ENCODE data around the gene SPOP.

SPOP gene

DNA sequence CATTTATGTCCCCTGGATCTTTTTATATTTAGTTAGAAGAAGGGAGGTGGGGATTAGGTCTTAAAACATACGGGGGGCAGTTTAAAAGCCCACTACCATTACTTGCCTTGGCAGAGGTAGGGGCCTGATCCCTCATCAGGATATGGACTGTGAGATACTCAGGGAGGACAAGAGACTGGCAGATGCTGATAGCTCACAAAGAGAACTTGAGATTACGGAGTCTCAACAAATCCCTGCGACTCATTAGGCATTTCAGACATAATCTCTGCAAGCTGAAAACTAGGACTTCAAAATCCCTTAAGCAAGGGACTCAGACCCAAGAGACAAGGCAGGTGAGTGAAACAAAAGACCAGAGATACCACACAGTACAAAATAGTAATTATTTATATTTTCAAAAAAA, 79.0 kb downstream of the SPOP start:
- no peak overlapping the region for H3K9ac ChIP-seq (ENCODE audit: low read length)
- H3K36me3 ChIP-seq (ENCODE audit: control insufficient read depth, insufficient read depth, low read length): no peaks in the 10 kb centered on the region
- H3K56ac ChIP-seq (ENCODE audit: low read length): no peak overlapping the region
- no peaks in the 10 kb centered on the region for H3K79me1 ChIP-seq (ENCODE audit: low read length)
- H3K23ac ChIP-seq (ENCODE audit: low read length): no peak overlapping the region
- no peak overlapping the region for H4K8ac ChIP-seq (ENCODE audit: low read depth, low read length)
- H3K4ac ChIP-seq (ENCODE audit: low read depth, low read length): no peak overlapping the region
- no peak overlapping the region for H2BK5ac ChIP-seq (ENCODE audit: low read length)
- H3K4me2 ChIP-seq (ENCODE audit: low read length): no peak overlapping the region
- no CpG with 5 or more reads among the region's 3 CpGs for WGBS (ENCODE audit: extremely low coverage, insufficient coverage, low lambda C conversion rate)
- H2BK120ac ChIP-seq (ENCODE audit: low read depth, low read length): no peak overlapping the region
- no peak overlapping the region for H4K5ac ChIP-seq (ENCODE audit: low read length)
- no peak overlapping the region for H3K27ac ChIP-seq (ENCODE audit: low read depth, low read length)
- no peak overlapping the region for H3K18ac ChIP-seq (ENCODE audit: low read length)
- H3K79me2 ChIP-seq (ENCODE audit: control insufficient read depth, insufficient read depth, low read length): no peaks in the 10 kb centered on the region
- no peak for DNase-seq
- no peak overlapping the region for H3K4me3 ChIP-seq (ENCODE audit: low read length)
- no peak overlapping the region for H2BK15ac ChIP-seq (replicated peaks; ENCODE audit: low read depth)
- no peaks in the 10 kb centered on the region for H3K27me3 ChIP-seq (ENCODE audit: insufficient read depth, low read length, poor library complexity)
- H3K4me1 ChIP-seq (ENCODE audit: control insufficient read depth, low read depth, low read length): no peaks in the 10 kb centered on the region
- no peak overlapping the region for H2AK5ac ChIP-seq (ENCODE audit: low read length)

GRCh38 chr17:49597928-49598655, 79.8 kb downstream of the SPOP start:
- no peak overlapping the region for H4K8ac ChIP-seq (ENCODE audit: low read depth, low read length)
- H3K79me2 ChIP-seq (ENCODE audit: control insufficient read depth, insufficient read depth, low read length): no peaks in the 10 kb centered on the region
- no peak overlapping the region for H3K4me2 ChIP-seq (ENCODE audit: low read length)
- H2AK5ac ChIP-seq (ENCODE audit: low read length): no peak overlapping the region
- no peak overlapping the region for H3K27ac ChIP-seq (ENCODE audit: low read depth, low read length)
- no peak for DNase-seq
- no peaks in the 10 kb centered on the region for H3K36me3 ChIP-seq (ENCODE audit: control insufficient read depth, insufficient read depth, low read length)
- H3K4me1 ChIP-seq (ENCODE audit: control insufficient read depth, low read depth, low read length): no peaks in the 10 kb centered on the region
- H3K79me1 ChIP-seq (ENCODE audit: low read length): no peaks in the 10 kb centered on the region
- no peaks in the 10 kb centered on the region for H3K27me3 ChIP-seq (ENCODE audit: insufficient read depth, low read length, poor library complexity)
- H3K4me3 ChIP-seq (ENCODE audit: low read length): no peak overlapping the region
- H3K9ac ChIP-seq (ENCODE audit: low read length): no peak overlapping the region
- H2BK5ac ChIP-seq (ENCODE audit: low read length): no peak overlapping the region
- H3K23ac ChIP-seq (ENCODE audit: low read length): no peak overlapping the region
- no peak overlapping the region for H2BK15ac ChIP-seq (replicated peaks; ENCODE audit: low read depth)
- H3K56ac ChIP-seq (ENCODE audit: low read length): no peak overlapping the region
- H2BK120ac ChIP-seq (ENCODE audit: low read depth, low read length): no peak overlapping the region
- H4K5ac ChIP-seq (ENCODE audit: low read length): no peak overlapping the region
- H3K18ac ChIP-seq (ENCODE audit: low read length): no peak overlapping the region
- H3K4ac ChIP-seq (ENCODE audit: low read depth, low read length): no peak overlapping the region
- no CpG with 5 or more reads among the region's 8 CpGs for WGBS (ENCODE audit: extremely low coverage, insufficient coverage, low lambda C conversion rate)

DNA sequence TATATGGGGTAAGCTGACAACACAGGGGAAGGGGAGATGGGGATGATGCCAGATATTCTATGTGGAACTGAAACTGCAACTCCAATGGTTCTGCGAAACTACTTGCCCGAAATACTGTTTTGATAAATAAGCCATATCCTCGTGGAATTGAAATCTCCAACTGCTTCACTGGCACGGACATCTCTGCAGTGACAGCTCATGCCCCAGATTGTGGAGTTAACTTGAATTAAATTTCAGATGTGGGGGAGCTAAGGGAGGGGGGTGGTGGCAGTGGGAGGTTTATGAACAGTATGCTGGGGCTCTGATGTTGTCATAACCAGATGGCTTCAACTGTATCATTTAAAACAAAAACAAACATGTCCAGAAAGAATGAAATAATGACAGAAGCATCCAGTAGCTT, 80.5 kb downstream of the SPOP start:
- Histone ChIP-seq H4K8ac (ENCODE audit: low read depth, low read length) (no peak overlapping the region), H3K4me3 (ENCODE audit: low read length) (no peak overlapping the region)

DNA sequence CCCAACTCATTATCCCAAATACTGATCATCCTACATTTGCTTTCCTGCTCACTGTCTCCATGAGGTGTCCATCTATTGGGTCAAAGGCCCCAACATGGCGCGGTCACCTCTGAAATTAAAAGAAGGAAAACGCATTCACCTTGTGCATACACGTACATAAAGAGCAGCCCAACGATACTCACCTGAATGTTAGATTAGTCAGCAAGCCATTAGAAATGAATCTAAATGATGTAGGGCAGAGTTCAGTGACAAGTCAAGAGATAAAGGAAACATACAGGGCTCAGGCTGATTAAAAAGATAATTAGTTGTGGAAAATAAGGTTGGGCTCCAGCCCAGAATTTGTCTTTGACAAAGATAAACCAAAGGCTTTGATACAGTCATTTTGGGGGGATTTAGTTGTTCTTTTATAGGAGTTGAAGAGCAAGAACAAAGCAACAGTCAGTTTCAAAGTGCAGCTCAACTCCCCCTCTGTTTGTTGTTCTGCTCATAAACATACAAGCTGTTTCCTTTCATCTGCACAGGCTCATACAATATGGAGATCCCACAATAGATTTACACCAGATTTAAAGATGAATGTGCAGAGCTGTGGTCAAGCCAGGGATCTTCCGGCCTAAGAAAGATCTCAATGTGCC, 81.2 kb downstream of the SPOP start:
- no peak for DNase-seq
- no peaks in the 10 kb centered on the region for H3K27me3 ChIP-seq (ENCODE audit: insufficient read depth, low read length, poor library complexity)
- no peak overlapping the region for H4K8ac ChIP-seq (ENCODE audit: low read depth, low read length)
- no peak overlapping the region for H3K56ac ChIP-seq (ENCODE audit: low read length)
- H3K9ac ChIP-seq (ENCODE audit: low read length): no peak overlapping the region
- H3K23ac ChIP-seq (ENCODE audit: low read length): no peak overlapping the region
- H4K5ac ChIP-seq (ENCODE audit: low read length): no peak overlapping the region
- no peak overlapping the region for H3K4ac ChIP-seq (ENCODE audit: low read depth, low read length)
- no peaks in the 10 kb centered on the region for H3K79me1 ChIP-seq (ENCODE audit: low read length)
- no peaks in the 10 kb centered on the region for H3K79me2 ChIP-seq (ENCODE audit: control insufficient read depth, insufficient read depth, low read length)
- H3K18ac ChIP-seq (ENCODE audit: low read length): no peak overlapping the region
- H2BK15ac ChIP-seq (replicated peaks; ENCODE audit: low read depth): no peak overlapping the region
- H3K4me1 ChIP-seq (ENCODE audit: control insufficient read depth, low read depth, low read length): no peaks in the 10 kb centered on the region
- H2AK5ac ChIP-seq (ENCODE audit: low read length): no peak overlapping the region
- H3K36me3 ChIP-seq (ENCODE audit: control insufficient read depth, insufficient read depth, low read length): no peaks in the 10 kb centered on the region
- no CpG with 5 or more reads among the region's 6 CpGs for WGBS (ENCODE audit: extremely low coverage, insufficient coverage, low lambda C conversion rate)
- H3K4me2 ChIP-seq (ENCODE audit: low read length): no peak overlapping the region
- H3K27ac ChIP-seq (ENCODE audit: low read depth, low read length): no peak overlapping the region
- no peak overlapping the region for H3K4me3 ChIP-seq (ENCODE audit: low read length)
- no peak overlapping the region for H2BK120ac ChIP-seq (ENCODE audit: low read depth, low read length)
- no peak overlapping the region for H2BK5ac ChIP-seq (ENCODE audit: low read length)

More for the DNA sequence above, 80.5 kb downstream of the SPOP start:
- no peak overlapping the region for H3K4ac ChIP-seq (ENCODE audit: low read depth, low read length)
- H2AK5ac ChIP-seq (ENCODE audit: low read length): no peak overlapping the region
- whole genome bisulfite sequencing (ENCODE audit: extremely low coverage, insufficient coverage, low lambda C conversion rate): no CpG with 5 or more reads among the region's 4 CpGs
- H3K56ac ChIP-seq (ENCODE audit: low read length): no peak overlapping the region
- H3K79me2 ChIP-seq (ENCODE audit: control insufficient read depth, insufficient read depth, low read length): no peaks in the 10 kb centered on the region
- H3K23ac ChIP-seq (ENCODE audit: low read length): no peak overlapping the region
- H3K27ac ChIP-seq (ENCODE audit: low read depth, low read length): no peak overlapping the region
- H2BK120ac ChIP-seq (ENCODE audit: low read depth, low read length): no peak overlapping the region
- no peaks in the 10 kb centered on the region for H3K79me1 ChIP-seq (ENCODE audit: low read length)
- H2BK5ac ChIP-seq (ENCODE audit: low read length): no peak overlapping the region
- DNase-seq: no peak
- H3K18ac ChIP-seq (ENCODE audit: low read length): no peak overlapping the region
- H3K36me3 ChIP-seq (ENCODE audit: control insufficient read depth, insufficient read depth, low read length): no peaks in the 10 kb centered on the region
- no peak overlapping the region for H4K5ac ChIP-seq (ENCODE audit: low read length)
- H3K4me1 ChIP-seq (ENCODE audit: control insufficient read depth, low read depth, low read length): no peaks in the 10 kb centered on the region
- no peaks in the 10 kb centered on the region for H3K27me3 ChIP-seq (ENCODE audit: insufficient read depth, low read length, poor library complexity)
- H2BK15ac ChIP-seq (replicated peaks; ENCODE audit: low read depth): no peak overlapping the region
- H3K9ac ChIP-seq (ENCODE audit: low read length): no peak overlapping the region
- H3K4me2 ChIP-seq (ENCODE audit: low read length): no peak overlapping the region

GRCh38 chr17:49595980-49596379, 81.9 kb downstream of the SPOP start:
- Histone ChIP-seq H3K27me3 (ENCODE audit: insufficient read depth, low read length, poor library complexity) (no peaks in the 10 kb centered on the region), H3K4me1 (ENCODE audit: control insufficient read depth, low read depth, low read length) (no peaks in the 10 kb centered on the region), H3K36me3 (ENCODE audit: control insufficient read depth, insufficient read depth, low read length) (no peaks in the 10 kb centered on the region), H4K5ac (ENCODE audit: low read length) (no peak overlapping the region), H2BK5ac (ENCODE audit: low read length) (no peak overlapping the region), H2BK15ac (replicated peaks; ENCODE audit: low read depth) (no peak overlapping the region), H2AK5ac (ENCODE audit: low read length) (no peak overlapping the region), H3K27ac (ENCODE audit: low read depth, low read length) (no peak overlapping the region), H3K79me2 (ENCODE audit: control insufficient read depth, insufficient read depth, low read length) (no peaks in the 10 kb centered on the region), H3K4ac (ENCODE audit: low read depth, low read length) (no peak overlapping the region), H3K23ac (ENCODE audit: low read length) (no peak overlapping the region), H3K4me2 (ENCODE audit: low read length) (no peak overlapping the region), H3K18ac (ENCODE audit: low read length) (no peak overlapping the region), H3K4me3 (ENCODE audit: low read length) (no peak overlapping the region), H3K56ac (ENCODE audit: low read length) (no peak overlapping the region), H3K9ac (ENCODE audit: low read length) (no peak overlapping the region), H3K79me1 (ENCODE audit: low read length) (no peaks in the 10 kb centered on the region), H4K8ac (ENCODE audit: low read depth, low read length) (no peak overlapping the region), H2BK120ac (ENCODE audit: low read depth, low read length) (no peak overlapping the region)
- no peak for DNase-seq
- no CpG with 5 or more reads among the region's 4 CpGs for WGBS (ENCODE audit: extremely low coverage, insufficient coverage, low lambda C conversion rate)
